Suppressor macrophage (primary cell): ENCODE measurements around the gene ZSWIM6.

Experiments used
- DNase-seq, 4 experiments: peaks; one replicate each; pipeline ENCODE4 v3.0.0-alpha.2; 2020 to 2022

Gene ZSWIM6

DNA sequence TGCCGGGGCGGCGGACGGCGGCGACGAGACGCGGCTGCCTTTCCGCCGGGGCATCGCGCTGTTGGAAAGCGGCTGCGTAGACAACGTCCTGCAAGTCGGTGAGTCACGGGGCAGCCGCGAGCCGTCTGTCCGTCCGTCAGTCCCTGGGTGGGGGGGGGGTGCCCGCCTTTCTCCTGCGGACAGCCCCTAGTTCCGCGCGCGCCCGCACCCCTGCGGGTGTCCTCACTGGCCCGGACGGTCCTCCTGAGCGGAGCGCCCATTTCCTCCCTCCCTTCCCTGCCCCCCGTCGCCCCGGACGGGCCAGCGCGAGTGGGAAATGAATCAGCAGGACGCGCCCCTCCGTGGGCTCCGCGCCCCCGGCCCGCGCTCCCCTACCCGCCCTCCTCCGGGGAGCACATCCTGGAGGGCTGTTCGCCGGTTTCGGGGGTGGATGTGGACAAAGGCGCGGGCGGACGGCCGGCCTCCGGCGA, 828 bp downstream of the ZSWIM6 start:
- DNase-seq = peak; percentile 58 to 75 (median 72)

DNA sequence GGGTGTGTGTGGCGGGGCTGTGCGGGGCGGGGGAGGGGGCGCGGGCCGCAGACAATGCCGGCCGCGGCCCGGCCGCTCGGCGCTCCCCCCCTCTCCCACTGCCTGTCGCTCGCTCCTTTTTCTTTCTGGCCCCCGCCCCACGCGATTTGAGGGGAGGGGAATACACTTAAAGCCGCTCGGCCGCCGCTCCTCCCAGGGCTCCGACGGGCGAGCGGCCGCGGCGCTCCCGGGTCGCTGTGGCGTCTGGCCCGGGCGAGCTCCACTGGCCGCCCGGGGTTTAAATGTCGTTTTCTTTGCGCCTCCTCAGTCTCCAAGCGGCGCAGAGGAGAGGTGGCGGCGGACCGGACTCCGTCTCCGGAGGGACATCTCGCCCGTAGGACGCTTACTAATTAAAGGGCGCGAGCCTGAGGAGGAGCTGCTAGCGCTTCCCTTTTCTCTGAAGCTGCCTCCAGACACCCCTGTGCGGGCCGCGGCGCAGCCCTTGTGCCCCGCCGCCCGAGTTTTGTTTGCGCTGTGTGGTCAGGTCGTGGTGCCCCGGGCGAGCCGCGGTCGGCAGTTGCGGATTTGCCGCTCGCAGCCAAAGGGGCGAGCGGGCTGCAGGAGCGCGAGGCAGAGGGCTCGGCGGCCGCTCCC, 1.4 kb downstream of the ZSWIM6 start:
- peak; percentile 76 to 89 (median 88) for DNase-seq

DNA sequence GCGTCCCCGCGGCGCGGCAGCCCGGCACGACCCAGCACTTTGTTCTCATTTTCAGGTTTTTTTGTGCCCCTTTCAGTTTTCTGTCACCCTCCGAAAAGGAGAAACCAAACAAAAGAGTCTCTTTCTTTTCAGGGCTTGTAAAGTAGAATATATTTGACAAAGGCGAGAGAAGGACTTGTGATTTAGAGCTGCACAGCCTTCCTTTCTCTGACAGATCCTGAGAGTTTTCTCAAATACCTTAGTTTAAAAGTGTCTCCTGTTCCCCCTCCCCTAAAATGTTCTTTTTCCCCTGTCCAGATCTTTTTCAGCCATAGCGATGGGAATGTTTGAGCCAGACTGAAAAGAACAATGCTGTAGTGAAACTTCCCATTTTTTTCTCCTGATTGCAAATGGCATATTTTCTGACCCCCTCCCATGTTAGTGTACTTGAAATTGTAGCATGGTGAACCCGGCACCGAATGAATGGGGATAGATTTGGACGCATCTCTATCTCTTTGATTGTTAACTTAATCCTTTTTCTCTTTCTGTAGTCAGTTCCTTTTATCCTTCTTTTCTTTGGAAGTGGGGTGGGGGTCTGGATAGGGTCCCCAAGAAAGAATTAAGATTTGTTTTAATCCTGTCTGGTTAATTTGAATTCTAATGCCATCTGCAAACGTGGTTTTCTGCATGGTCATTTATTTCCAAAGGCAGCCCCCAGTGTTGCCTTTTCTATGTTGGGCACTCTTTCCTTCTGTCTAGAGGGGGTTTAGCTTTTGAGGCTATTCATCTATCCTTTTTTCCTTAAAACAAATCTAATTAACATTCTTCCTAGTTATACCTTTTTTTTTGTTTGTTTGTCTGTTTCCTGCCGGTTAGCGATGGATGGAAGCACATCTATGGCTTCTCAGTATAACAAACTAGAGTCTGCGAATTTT, 2.2 kb downstream of the ZSWIM6 start:
- DNase-seq = peak in 1 of 4 experiments; percentile 17

DNA sequence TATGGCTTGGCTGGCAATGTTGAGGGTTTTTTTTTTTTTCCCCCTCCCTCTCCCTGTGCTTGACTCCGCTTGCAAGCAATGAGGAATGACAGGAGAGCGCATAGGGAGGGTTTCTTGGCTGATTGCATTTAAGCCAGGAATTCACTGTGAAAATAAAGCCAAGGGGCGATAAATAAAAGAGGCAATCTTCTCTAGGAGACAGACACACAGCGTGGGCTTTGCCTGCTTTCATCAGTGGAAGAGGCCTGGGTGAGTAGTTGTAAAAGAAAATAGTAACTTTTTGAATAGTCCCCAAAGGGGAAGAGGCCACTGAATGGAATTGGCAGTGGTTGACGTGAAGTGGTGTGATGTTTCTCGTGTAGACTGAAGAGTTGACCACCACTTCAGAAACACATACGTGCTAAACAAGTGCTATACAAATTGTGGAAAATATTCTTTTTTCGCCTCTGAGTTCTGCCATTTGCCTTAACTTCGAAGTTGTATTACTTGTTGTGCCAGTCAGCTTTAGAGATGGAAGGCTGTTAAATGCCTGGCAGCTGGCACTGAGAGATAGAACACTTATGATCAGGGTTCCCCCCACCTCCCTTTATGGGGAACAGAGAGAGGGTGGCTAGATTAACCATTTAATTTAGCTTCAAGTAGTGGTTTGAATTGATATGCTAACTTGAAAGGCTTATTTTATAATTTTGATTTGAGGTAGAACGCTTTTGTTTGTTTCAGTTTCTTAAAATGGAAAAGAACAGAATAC, 3.0 kb downstream of the ZSWIM6 start:
- DNase-seq = peak in 2 of 4 experiments; percentile 36 to 39

DNA sequence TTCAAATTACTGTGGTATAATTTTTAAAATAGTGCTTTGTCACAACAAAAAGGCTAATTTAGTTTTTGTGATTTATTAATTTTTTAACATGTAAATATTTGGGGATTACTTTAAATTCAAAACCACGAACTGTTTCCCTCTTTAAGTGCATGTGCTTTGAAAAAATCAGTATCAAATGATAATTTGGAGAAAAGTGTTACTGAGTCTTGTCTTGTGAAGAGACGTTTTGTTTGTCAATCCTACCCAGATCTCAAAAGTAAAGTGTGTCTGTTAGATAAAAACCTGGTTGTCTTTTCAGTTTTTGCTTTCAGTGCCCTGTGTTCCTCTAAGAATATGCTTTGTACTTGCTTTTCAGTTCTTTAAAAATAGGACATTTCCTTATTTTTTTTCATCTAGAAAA, 7.7 kb downstream of the ZSWIM6 start:
- peak in 2 of 4 experiments; percentile 22 to 49 for DNase-seq

DNA sequence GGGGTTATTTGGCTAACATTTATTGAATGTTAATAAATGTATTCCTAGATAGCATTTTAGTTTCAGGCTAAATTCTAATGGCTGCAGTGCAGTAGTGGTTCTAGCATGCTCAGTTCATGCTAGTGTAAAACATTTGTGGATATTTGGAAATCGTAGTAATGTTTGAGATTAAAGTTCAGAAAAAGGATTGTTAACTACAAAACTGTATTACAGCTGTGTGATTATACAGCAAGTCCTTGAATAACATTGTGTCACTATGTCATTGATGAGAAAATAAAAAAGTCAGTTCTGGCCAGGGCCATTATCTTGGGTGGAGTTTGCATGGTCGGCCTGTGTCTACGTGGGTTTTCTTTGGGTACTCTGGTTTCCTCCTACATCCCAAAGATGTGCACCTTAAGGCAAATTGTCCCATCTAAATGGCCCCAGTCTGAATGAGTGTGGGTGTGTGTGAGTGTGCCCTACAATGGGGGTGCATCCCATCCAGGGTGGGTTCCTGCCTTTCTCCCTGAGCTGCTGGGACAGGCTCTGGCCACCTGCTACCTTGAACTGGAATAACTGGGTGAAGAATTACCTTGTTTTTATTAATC, 8.8 kb downstream of the ZSWIM6 start:
- no peak for DNase-seq

DNA sequence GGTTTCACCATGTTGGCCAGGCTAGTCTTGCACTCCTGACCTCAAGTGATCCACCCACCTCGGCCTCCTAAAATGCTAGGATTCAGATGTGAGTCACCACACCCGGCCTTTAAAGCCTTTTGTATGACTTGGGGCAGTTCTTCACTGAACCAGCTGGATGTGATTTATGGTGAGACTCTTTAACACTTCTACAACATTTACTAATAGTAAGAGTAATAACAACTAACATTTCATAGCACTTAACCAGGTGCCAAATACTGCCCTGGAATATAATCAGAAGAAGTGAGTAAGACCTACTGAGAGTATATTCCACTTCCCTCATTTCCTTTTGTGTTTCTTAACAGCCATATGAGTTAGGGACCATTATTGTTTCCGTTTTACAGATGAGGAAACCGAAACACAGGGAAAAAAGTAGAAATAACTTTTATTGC, 10.0 kb downstream of the ZSWIM6 start:
- DNase-seq = peak; percentile 64 to 78 (median 71)

GRCh38 chr5:61344187-61344944, 12.3 kb downstream of the ZSWIM6 start:
- DNase-seq = peak in 3 of 4 experiments; percentile 17 to 28 (median 25)

DNA sequence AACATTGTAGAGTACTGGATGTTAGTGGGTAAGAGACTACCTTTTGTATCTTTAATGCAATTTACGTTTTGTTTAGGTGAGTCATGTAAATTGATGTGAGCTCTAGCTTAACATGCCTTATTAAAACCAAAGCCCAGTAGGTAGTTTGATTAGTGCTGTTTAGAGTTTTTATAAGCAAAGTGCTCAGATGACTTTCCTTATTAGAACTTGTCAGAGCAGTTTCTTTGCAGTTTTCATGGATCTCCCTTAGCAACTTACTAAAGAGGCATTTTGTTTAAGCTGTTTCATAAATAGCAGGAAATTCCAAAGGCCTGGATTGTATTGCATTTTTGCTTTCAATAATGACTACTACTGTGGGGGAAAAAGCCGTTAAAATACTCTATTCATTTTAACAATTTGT, 14.5 kb downstream of the ZSWIM6 start:
- DNase-seq = no peak

DNA sequence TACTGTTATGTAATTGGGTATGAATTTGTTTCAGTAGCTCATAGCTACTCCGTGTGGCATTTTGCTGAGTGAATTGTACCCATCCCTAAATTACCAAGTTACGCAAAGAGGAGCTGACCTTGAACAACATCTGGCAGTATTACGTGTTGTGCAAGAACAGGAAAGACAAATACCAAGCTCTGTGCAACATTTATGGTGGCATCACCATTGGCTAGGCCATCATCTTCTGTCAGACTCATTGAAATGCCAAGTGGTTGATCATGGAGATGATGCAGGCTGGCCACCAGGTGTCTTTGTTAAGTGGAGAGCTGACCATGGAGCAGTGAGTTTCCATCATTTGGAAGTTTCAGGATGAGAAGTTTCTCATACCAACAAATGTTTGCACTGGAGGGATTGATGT, 15.0 kb downstream of the ZSWIM6 start:
- DNase-seq = peak; percentile 22 to 74 (median 50)

DNA sequence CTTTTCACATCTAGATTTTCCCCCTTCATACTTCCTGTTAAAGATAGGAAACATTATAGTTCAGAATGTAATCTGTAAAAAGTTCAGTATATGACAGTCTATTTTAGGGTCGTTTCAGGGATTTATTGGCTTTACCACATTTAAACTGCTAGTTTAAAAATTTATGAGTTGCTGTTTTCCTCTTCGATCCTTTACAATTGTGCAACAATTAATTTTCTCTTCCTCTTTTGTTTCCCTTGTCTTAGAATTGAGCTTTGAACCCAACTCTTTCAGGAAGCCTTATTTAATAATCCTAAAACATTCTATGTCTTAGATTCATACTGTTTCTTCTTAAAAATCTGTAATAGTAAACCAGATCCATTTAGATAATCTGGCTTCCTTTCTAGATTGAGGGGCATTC, 16.4 kb downstream of the ZSWIM6 start:
- peak in 2 of 4 experiments; percentile 42 to 54 for DNase-seq

DNA sequence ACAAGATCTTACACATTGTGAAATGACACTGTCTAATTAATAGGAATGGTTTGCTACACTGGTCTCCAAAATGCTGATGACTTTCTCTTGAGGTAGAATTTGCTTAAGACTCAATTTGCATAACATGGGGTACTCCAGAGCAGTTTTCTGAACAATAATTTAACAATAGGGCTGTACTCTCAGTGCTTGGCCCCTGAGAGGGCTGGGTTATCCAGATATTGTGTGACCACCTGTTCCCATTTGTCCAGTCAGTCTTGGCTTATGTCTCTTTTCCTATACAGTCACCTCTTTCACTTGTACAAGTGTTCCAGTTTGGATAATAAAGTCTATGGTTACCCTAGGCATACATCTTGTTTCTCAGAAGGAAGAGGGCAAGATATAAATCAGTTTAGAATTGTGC, 17.9 kb downstream of the ZSWIM6 start:
- no peak for DNase-seq

DNA sequence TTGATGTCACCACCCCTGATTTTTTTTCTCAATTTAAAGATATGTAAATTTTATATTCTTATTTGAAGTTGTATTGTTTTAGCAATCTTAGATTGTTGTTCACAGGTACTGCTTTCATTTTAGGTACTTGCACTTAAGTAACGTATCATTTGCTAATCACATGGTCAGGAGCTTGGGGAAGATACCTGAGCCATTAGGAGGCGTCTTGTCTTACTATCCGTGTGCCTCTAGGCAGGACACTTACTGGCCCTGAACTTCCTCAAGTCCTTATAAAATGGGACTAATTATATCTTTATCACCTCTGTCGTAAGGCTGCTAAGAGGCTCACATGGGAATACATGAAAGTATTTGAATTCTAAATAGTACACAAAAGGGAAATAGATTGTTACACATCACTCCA, 18.5 kb downstream of the ZSWIM6 start:
- DNase-seq = no peak

- DNase-seq = no peak
Measured at GRCh38 chr5:61351733-61352132, 19.7 kb downstream of the ZSWIM6 start.

- DNase-seq = no peak
Measured at GRCh38 chr5:61352180-61352579, 20.1 kb downstream of the ZSWIM6 start.

DNA sequence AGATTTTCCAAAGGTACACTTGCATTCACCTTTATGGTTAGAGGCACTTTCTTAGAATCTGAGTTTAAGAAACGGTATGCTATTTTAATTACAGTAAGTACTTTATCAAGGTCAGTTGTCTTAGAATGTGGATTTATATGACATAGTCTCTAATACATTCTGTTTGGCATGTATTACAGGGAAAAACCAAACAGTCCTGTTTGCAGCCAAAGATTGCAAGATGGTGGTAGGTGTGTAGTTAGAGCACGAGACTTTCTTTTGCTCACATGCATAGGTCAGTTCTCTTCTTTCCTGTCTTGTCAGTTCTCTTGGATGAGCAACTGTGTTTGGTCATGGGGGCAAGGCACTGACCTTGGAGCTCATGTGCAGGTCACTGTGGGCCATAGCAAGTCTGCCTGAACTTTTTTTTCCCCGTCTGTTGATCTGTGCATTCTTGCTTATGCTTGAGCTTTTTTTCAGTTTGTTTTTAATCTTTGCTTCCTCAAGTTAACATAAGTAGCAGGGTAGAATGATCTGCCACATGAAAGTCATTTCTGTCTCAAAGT, 20.6 kb downstream of the ZSWIM6 start:
- no peak for DNase-seq

- no peak for DNase-seq
Measured at GRCh38 chr5:61353293-61353692, 21.2 kb downstream of the ZSWIM6 start.

DNA sequence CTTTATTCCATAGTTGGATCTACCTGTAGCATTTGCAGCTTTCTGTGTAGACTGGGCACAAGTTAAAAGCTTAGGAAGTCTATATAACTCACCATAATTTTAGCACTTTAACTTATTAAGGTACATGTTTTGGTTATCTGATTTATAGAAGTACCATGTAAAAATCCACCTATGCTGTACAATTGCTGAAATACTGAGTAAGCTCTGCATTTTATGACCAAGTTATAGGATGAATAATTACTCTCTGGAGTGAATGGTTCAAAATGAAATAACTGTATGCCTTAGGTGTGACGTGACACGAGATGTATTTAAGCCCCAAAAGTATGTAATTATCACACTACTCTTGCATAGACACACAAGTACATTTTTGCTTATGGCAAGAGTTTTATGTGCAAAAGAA, 22.1 kb downstream of the ZSWIM6 start:
- DNase-seq = no peak

DNA sequence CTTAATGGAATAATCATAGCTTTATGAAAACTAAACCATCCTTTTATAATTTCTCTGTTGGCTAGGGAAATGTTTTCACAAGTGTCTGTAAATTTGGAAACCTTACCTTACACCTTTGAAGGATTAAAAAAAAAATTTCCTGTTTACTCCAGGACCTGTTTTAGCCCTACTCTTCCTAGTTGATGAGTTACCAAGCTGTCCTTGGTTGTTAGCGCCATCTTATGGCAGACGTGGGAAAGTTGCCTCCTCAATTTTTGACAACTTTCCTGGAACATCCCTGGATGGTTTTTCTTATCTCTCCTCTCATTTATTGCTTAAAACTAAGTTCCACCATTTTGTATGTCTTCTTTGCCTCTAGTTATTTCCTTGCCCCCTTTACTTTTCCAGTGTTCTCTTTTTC, 25.7 kb downstream of the ZSWIM6 start:
- DNase-seq = peak in 3 of 4 experiments; percentile 19 to 35 (median 32)

DNA sequence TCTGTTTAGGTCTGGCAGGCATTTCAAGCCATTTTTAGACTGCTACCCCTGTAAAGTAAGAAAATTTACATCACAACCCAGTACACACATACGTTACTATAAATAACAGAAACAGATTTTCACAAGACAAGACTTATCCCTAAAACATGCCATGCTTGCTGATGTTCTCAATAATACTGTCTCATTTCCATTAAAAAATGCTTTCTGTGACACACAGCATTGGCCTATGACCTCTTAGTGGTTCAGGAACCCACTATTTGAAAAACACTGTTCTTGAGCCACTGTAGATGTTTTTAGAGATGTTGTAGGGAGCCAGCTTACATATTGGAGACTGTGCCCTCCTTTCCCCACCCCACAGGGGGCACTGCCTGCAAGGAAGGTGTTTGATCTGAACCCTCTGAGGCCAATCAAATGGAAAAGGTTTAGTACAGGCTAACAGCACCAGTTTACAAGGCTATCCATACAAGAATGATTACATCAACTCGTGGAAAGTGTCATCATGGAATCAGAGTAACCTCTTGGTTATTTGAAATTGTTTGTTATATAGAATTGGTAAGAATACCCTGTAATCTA, 30.8 kb downstream of the ZSWIM6 start:
- DNase-seq = no peak
